ENCODE results near the gene SMPD3.

DNA sequence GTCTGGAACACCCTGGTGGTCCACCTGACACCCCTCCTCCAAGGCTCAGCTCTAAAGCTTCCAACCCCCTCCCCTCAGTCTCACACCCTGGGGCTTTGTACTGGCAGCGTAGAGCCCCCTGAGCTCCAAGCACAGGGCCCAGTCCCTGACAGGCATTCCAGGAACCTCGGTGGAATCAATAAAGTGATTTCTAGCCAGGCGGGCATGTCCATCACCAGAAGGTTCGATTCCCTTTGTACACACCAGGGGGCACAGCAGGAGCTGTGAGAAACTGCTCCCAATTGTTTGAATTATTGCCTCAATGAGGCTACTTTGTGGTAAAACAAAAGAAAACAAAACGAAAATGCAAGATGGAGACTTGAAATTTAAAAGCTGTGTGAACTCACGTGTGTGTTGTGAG, 51.8 kb downstream of the SMPD3 start:
- TF ChIP-seq, protein P1, sequence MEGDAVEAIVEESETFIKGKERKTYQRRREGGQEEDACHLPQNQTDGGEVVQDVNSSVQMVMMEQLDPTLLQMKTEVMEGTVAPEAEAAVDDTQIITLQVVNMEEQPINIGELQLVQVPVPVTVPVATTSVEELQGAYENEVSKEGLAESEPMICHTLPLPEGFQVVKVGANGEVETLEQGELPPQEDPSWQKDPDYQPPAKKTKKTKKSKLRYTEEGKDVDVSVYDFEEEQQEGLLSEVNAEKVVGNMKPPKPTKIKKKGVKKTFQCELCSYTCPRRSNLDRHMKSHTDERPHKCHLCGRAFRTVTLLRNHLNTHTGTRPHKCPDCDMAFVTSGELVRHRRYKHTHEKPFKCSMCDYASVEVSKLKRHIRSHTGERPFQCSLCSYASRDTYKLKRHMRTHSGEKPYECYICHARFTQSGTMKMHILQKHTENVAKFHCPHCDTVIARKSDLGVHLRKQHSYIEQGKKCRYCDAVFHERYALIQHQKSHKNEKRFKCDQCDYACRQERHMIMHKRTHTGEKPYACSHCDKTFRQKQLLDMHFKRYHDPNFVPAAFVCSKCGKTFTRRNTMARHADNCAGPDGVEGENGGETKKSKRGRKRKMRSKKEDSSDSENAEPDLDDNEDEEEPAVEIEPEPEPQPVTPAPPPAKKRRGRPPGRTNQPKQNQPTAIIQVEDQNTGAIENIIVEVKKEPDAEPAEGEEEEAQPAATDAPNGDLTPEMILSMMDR (IDR thresholded peaks at IDR 0.05 in 4 of 5, conservative IDR thresholded peaks at IDR 0.05 in 1 of 5): peak in 4 of 5 experiments; percentile 3 to 41 (median 24)
- no peak for TF ChIP-seq POLR2A (IDR thresholded peaks at IDR 0.05)

Measured in gastrocnemius medialis (tissue), 4 donors.